Spinal cord (tissue), 10 donors: ENCODE data around the gene ANKRD9. TPM values are rescaled to one million over a fixed set of nuclear protein-coding genes. Genes with fewer than 3 reads are reported as not detected.

Experiments
- DNase-seq, 6 donors: peaks; one replicate each; pipeline versions ENCODE4 v3.0.0 to v3.0.0-alpha.2; 2013 to 2015; ENCODE audit warnings: low spot score in 6 of 6, low read depth in 4 of 6
- H3K27ac ChIP-seq: one replicate; pipeline ENCODE4 v1.5.1; 2013; ENCODE audit warnings: low read depth, low read length, control low read depth
- H3K27me3 ChIP-seq: one replicate; pipeline ENCODE4 v1.6.1; 2013; ENCODE audit warnings: low read length; ENCODE audit not compliant: control insufficient read depth, insufficient read depth
- H3K36me3 ChIP-seq: one replicate; pipeline ENCODE4 v1.6.1; 2013; ENCODE audit warnings: low read length; ENCODE audit not compliant: control insufficient read depth, insufficient read depth
- H3K4me1 ChIP-seq: one replicate; pipeline ENCODE4 v1.6.1; 2013; ENCODE audit warnings: low read length; ENCODE audit not compliant: control insufficient read depth, insufficient read depth
- H3K4me3 ChIP-seq: one replicate; pipeline ENCODE4 v1.5.1; 2013; ENCODE audit warnings: low read depth, low read length, control low read depth
- H3K9me3 ChIP-seq: one replicate; pipeline ENCODE4 v1.6.1; 2013; ENCODE audit warnings: low read length; ENCODE audit not compliant: control insufficient read depth, insufficient read depth
- WGBS: methylation state at CpG from one replicate; pipeline ENCODE4 v1.1.5; 2013; ENCODE audit warnings: missing lambda C conversion rate; ENCODE audit not compliant: insufficient coverage; 5-methylcytosine and 5-hydroxymethylcytosine counted together
- polyA plus RNA-seq, 2 donors: library from polyadenylated mRNA; unstranded; fragments of 120-200 nt; gene quantifications; one replicate each; pipeline ENCODE4 v1.2.1, GENCODE V29; 2013; ENCODE audit not compliant: insufficient read length in 2 of 2
- total RNA-seq, 2 donors: library from RNA; depleted of rRNA in 1 of 2; stranded (reverse); fragments of 120-200 nt in 1 of 2; fragments of >200 nt in 1 of 2; gene quantifications; one replicate each; pipeline versions ENCODE4 v1.2.3 to v1.2.4, GENCODE V29; 2013 to 2014
- donor health status: healthy.

Gene ANKRD9
- total and polyA plus RNA-seq, 4 donors = 14.9 to 48.7 (median 33.6) TPM

DNA sequence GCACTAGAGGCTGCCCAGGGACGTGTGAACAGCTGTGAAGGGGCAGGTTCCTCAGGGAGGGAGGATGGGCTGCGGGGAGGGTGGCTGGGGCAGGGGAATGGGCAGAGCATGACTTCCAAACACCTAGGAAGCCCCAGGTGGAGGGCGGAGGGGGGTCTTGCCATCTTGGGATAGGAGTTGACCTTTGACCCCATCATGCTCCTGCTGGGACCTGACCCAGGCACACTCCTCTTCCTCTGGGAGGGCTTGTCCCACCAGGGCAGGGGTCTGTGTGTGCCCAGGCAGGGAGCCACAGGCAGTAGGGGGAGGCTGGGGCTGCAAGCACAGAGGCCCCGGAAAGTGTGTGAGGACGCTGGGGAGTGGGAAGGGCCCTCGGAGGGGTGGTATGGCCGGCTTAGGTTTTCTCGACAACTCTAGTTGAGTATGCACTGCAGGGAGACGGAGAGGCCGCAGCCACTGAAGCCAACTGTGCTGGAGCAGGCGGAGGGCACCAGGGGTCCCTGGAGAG is 3.3 kb upstream of the ANKRD9 start:
- no peaks in the 10 kb centered on the region for H3K9me3 ChIP-seq
- no peak overlapping the region for H3K27ac ChIP-seq
- H3K4me1 ChIP-seq = peaks cover 44% of the 10 kb centered on the region
- no peak for DNase-seq
- H3K4me3 ChIP-seq = no peak overlapping the region
- 82% methylated on average over 11 of the region's 11 CpGs for WGBS
- H3K36me3 ChIP-seq = peaks cover 10% of the 10 kb centered on the region
- H3K27me3 ChIP-seq = no peaks in the 10 kb centered on the region

DNA sequence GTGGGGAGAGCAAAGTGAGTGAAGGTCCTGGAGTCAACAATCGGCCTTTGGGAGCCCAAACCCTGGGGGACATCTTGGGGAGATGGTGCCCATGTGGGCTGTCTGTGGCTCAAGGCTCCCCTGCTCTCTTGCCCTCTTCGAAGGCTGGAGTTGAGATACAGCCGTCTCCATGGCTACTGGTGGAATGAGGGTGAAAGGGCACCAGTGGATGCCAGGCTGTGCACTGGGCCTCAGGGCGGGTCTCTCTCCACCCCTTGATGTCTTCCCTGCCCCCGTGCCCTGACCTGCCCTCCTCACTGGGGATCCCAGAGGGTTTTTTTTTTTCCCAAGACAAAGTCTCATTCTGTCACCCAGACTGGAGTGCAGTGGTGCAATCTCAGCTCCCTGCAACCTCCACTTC is 2.0 kb upstream of the ANKRD9 start:
- 71% methylated on average over 5 of the region's 5 CpGs for WGBS
- Histone ChIP-seq H3K27me3 (no peaks in the 10 kb centered on the region), H3K9me3 (no peaks in the 10 kb centered on the region), H3K27ac (no peak overlapping the region), H3K4me1 (peaks cover 39% of the 10 kb centered on the region), H3K36me3 (peaks cover 21% of the 10 kb centered on the region), H3K4me3 (no peak overlapping the region)
- DNase-seq = no peak

DNA sequence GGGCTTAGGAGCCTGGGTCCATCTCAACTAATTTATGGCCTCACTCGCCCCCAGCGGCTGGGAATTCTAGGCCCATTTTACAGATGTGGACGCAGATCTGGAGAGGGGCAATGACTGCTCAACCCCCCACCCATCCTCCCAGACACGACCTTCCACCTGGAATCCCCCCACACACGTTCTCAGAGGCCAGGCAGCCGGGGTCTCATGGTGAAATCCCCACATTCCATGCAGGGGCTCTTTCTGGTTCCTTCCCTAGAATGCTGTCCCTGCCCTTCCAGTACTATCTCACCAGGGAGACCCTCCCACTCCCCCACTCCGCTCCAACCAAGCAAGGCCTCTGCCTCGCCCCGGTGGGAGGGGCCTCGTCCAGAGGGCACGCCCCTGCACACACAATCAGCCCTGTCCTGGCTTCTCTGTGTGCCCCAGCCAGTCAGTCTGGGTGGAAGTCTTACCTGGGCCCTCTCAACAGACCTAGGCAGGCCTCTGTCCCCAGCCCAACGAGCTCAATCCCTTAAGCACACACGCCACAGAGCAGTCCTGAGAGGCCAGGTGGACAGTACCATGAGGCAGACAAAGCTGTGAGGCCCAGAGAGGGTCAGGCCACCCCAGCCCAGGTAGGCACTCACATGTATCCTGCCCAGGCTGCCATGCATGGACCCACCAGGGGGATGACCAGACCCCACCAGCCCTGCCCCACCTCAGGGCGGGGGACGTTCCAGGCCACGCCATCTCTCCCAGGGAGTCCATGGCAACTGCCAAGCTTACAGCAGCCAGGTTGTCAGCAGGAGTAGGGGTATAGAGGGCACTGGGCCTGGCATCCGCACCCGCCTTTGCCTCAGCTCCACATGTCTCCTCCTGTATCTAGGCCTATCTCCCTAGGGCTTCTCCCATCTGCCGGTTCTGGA is 1.3 kb upstream of the ANKRD9 start:
- 46% methylated on average over 15 of the region's 19 CpGs for WGBS
- H3K27ac ChIP-seq = peak overlapping the region; percentile 75
- peak overlapping the region; percentile 75 for H3K4me3 ChIP-seq

DNA sequence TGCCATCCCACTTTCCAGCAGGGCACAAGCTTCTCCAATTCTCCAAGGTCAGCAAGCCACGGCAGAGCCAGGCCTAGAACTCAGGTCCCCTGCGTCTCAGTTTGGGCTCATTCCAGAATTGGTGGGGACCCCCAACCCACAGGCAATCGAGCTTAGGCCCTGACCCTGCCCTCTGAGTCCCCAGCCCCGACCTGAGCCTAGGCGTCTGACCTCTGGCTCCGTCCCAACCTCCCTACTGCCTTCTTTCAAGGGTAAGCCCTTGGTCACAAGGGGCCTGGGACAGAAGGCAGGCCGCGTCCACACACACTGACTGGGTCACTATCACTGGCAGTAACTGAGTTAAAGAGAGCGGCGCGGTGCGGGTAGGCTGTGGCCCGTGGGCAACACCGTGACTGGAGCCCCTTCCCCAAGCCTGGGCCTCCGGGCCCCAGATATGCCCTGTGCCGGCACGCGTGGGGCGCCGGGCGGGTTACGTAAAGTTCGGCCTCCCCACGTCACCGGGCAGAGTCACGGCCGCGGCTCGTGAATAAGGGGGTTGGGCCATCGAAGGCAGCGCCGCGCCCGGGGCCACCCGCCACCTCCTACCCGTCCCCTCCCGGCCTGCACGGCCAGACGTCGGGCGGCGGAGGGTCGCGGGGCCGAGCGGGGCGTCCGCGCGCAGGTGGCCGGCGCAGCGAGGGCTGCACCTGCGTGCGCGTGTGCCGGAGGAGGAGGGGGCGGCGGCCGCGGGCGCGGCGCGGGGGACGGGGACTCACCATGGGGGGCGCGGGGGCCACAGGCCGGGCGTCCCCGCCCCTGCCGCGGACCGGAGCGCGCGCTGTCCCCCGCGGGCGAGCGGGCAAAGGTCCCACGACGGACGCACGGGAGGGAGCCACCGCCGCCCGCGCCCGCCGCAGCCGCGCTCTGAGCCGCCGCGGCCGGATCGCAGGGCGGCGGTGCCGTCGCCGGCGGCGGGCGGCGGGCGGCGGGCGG is 516 bp downstream of the ANKRD9 start:
- H3K4me3 ChIP-seq = peak overlapping the region; percentile 62
- no peaks in the 10 kb centered on the region for H3K9me3 ChIP-seq
- 2% methylated on average over 104 of the region's 110 CpGs for WGBS
- H3K36me3 ChIP-seq = peaks cover 46% of the 10 kb centered on the region
- H3K27ac ChIP-seq = peak overlapping the region; percentile 65
- H3K4me1 ChIP-seq = peaks cover 59% of the 10 kb centered on the region
- DNase-seq = peak in 2 of 6 donors; percentile 50 to 57
- no peaks in the 10 kb centered on the region for H3K27me3 ChIP-seq

More for the DNA sequence above, 1.3 kb upstream of the ANKRD9 start:
- peaks cover 28% of the 10 kb centered on the region for H3K36me3 ChIP-seq
- H3K27me3 ChIP-seq = no peaks in the 10 kb centered on the region
- H3K9me3 ChIP-seq = no peaks in the 10 kb centered on the region
- H3K4me1 ChIP-seq = peaks cover 41% of the 10 kb centered on the region
- peak in 2 of 6 donors; percentile 16 to 51 for DNase-seq

DNA sequence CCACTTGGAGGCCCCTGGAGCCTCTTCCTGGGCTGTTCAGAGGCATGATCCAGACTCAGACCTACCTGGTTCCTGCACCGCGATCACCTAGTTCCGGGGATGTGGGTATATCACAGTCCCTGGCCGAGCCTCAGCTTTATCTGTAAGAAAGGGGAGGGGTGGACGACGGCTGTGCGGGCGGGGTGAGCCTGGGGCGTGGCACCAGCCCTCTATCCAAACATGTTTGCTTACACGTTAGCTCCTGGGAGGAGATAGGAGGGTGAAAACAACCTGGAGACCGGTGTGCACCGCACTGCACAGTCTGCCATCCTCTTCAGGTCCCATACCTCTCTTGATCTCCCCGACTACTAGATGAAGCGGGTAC is 1.2 kb downstream of the ANKRD9 start:
- Histone ChIP-seq H3K9me3 (no peaks in the 10 kb centered on the region), H3K27me3 (no peaks in the 10 kb centered on the region), H3K27ac (peak overlapping the region; percentile 65), H3K4me1 (peaks cover 64% of the 10 kb centered on the region), H3K36me3 (peaks cover 50% of the 10 kb centered on the region), H3K4me3 (peak overlapping the region; percentile 62)
- WGBS = 79% methylated on average over 5 of the region's 14 CpGs
- no peak for DNase-seq

DNA sequence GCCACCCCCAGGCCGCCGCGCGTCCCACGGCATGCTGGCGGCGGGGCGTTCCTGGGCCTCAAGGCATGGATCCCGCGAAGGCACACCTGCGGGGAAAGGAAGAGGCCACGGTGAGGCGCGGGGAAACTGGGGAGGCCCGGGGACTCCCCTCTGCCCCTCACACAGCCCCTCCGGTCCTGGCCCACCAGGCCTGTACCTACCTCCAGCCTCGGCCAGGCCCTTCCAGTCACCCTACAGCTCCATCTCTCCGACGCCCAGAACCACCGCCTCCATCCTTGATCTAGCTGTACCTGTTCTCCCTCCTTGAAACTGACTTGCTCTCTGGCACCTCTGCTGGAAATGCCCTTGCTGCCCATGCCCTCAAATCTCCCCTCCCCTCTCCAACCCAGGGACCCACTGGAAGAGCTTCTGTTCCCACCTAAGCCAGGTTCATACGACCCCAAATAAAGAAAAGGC is 1.7 kb downstream of the ANKRD9 start:
- Histone ChIP-seq H3K4me1 (peaks cover 64% of the 10 kb centered on the region), H3K4me3 (no peak overlapping the region), H3K27me3 (no peaks in the 10 kb centered on the region), H3K9me3 (no peaks in the 10 kb centered on the region), H3K27ac (no peak overlapping the region), H3K36me3 (peaks cover 50% of the 10 kb centered on the region)
- no peak for DNase-seq
- 77% methylated on average over 20 of the region's 21 CpGs for WGBS

DNA sequence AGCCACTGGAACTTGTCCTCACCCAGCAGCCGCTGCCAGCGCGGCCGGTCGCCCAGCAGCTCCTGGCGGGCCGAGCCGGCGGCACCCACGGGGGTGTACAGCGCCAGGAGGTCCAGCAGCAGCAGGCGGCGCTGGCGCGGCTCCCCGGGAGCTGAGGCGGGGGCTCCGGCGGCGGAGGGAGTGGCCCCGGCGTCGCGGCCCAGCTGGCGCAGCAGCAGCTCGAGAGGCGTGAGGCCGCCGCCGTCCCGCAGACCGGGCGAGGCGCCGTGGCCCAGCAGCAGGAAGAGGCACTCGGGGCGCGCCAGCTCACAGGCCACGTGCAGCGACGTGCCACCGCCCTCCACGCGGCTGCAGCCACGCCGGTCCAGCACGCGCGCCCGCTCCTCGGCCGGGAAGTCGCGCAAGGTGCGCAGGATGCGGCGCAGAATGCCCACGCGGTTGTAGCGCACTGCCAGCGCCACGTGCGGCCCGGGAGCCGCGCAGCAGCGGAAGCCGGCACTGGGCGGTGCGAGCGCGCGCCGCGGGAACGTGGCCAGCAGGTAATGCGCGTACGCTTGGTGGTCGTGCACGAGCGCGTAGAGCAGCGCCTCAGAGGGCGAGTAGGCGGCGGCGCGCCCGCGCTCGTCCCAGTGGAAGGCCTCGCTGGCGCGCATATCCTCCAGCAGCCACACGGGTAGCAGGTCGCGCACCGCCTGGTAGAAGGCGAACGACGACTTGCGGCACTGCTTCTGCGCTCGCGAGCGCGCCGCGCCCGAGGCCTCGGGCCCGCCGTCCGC is 2.3 kb downstream of the ANKRD9 start:
- Histone ChIP-seq H3K27ac (no peak overlapping the region), H3K9me3 (no peaks in the 10 kb centered on the region), H3K4me3 (no peak overlapping the region), H3K36me3 (peaks cover 50% of the 10 kb centered on the region), H3K4me1 (peaks cover 64% of the 10 kb centered on the region), H3K27me3 (no peaks in the 10 kb centered on the region)
- WGBS = 78% methylated on average over 115 of the region's 115 CpGs
- peak in 1 of 6 donors; percentile 23 for DNase-seq

DNA sequence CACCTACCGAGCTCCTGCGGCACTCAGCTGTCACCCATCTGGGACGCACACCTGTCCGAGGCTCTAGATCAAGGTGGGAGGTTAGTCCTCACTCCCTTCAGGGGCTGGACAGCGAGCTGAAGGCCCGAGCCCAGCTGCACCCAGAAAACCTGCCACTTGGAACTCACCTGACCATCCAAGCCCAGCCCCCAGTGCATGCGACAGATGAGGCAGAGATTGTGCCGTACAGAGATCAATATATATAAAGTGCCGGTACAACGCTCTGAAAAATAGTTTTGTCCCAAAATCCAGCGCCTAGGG is 3.0 kb downstream of the ANKRD9 start:
- Histone ChIP-seq H3K4me1 (peaks cover 63% of the 10 kb centered on the region), H3K27ac (no peak overlapping the region), H3K27me3 (no peaks in the 10 kb centered on the region), H3K9me3 (no peaks in the 10 kb centered on the region), H3K36me3 (peaks cover 55% of the 10 kb centered on the region), H3K4me3 (no peak overlapping the region)
- no peak for DNase-seq
- 97% methylated on average over 11 of the region's 11 CpGs for WGBS
